Stimulated activated memory B cell treated with anti-CD40 and anti-IgM and Interleukin-4, amounts not matched to agents 10 μg/mL and 1 μg/mL and 100 μg/mL, for 72 hours (primary cell): ENCODE measurements around the gene AGGF1.
A peak's percentile ranks its signal among the peaks of the same experiment; 100 is the strongest.
"Not testable (repeated sequence)": the region's sequence is repeated elsewhere in the genome, so short reads cannot be mapped to it uniquely, and the experiment has no call there.

Source experiments
- ATAC-seq: fragments of 150-1000 bp; cut with Tn5 transposase; 2 replicates; pipeline ENCODE4 v1.10.0; 2021
- H3K27ac Mint-ChIP-seq: one replicate; pipeline ENCODE4 v1.8.0; 2022; ENCODE audit warnings: mild to moderate bottlenecking, mixed read lengths
- H3K27me3 Mint-ChIP-seq: one replicate; pipeline ENCODE4 v1.8.0; 2022; ENCODE audit warnings: mixed read lengths
- H3K36me3 Mint-ChIP-seq: one replicate; pipeline ENCODE4 v1.8.0; 2022; ENCODE audit warnings: mixed read lengths
- H3K4me1 Mint-ChIP-seq: one replicate; pipeline ENCODE4 v1.8.0; 2022; ENCODE audit warnings: mixed read lengths
- H3K4me3 Mint-ChIP-seq: one replicate; pipeline ENCODE4 v1.8.0; 2022; ENCODE audit warnings: mild to moderate bottlenecking, moderate library complexity, mixed read lengths
- H3K9me3 Mint-ChIP-seq: one replicate; pipeline ENCODE4 v1.8.0; 2022; ENCODE audit warnings: mixed read lengths

Gene AGGF1, protein sequence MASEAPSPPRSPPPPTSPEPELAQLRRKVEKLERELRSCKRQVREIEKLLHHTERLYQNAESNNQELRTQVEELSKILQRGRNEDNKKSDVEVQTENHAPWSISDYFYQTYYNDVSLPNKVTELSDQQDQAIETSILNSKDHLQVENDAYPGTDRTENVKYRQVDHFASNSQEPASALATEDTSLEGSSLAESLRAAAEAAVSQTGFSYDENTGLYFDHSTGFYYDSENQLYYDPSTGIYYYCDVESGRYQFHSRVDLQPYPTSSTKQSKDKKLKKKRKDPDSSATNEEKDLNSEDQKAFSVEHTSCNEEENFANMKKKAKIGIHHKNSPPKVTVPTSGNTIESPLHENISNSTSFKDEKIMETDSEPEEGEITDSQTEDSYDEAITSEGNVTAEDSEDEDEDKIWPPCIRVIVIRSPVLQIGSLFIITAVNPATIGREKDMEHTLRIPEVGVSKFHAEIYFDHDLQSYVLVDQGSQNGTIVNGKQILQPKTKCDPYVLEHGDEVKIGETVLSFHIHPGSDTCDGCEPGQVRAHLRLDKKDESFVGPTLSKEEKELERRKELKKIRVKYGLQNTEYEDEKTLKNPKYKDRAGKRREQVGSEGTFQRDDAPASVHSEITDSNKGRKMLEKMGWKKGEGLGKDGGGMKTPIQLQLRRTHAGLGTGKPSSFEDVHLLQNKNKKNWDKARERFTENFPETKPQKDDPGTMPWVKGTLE

DNA sequence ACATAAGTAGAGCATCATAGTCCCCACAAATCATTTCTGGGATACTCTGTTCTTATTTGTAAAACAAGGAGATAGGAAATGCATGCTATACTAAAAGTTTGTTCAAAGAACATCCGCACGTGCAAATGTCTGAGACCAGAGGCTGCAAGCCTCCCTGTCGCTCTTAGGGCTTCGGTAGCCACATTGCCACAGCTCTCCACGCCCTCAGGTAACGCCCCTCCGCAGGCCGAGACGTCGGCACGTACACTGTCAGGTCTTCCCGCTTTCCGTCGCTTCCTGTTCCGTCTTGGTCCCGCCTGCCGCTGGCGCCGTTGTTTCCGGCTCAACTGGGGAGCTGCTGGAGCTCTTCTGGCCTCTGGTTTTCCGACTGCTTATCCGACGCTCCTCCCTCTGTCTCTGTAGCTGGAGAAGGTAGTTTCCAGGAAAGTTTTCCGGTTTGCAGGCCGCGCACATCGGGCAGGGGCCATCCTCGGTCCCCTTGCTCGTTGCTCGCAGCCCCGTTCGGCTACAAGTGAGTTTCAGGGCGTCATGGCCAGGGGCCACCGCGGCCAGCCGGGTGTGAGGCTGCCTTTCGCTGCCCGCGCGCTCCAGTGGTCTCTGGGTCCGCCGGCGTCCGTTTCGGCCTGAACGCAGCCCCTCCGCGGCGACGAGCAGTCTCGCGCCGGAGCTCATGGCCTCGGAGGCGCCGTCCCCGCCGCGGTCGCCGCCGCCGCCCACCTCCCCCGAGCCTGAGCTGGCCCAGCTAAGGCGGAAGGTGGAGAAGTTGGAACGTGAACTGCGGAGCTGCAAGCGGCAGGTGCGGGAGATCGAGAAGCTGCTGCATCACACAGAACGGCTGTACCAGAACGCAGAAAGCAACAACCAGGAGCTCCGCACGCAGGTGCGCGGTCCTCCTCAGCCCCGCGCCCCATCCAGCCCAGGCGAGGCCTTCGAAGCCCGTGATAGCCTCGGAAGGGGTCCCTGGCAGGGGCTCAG lies at the start of gene AGGF1:
Gene AGGF1, plus strand, starts transcription at position 308 of the 975 bp plus-strand sequence. Its CDS starts 363 bp downstream, at position 671.
- peaks cover 5% of the 10 kb centered on the region for H3K36me3 Mint-ChIP-seq
- H3K4me3 Mint-ChIP-seq, result peak within 1 kb of the TSS; percentile 94
- peak; percentile 100 for ATAC-seq
- no peaks in the 10 kb centered on the region for H3K27me3 Mint-ChIP-seq
- peaks cover 8% of the 10 kb centered on the region for H3K9me3 Mint-ChIP-seq
- H3K27ac Mint-ChIP-seq, result peak within 1 kb of the TSS; percentile 90
- peaks cover 12% of the 10 kb centered on the region for H3K4me1 Mint-ChIP-seq

DNA sequence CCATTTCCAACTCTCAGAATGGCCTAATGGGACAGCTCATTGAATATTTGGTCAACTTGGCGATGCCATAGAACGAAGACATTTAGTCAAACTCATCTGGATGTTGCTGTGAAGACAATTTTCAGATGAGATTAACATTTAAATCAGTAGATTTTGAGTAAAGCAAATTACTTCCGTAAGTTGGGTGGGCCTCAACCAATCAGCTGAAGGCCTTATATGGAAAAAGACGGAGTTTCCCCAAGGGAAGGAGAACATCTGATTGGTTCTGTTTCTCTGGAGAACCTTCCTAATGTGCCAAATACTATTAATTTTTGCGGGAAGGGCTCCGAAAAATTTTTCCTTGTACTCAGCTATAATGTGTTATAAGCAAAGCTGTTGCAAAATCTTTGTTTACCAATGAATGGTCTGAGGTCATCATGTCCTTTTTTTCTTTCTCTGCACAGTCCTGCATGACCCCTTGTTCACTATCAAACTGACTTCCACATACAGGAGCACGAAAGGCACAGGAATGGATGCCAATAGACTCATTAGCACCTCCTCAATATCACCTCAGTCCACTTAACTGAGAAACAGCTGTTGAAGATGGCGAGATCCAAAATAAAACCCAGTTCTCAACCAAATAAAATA lies 49.6 kb upstream of the AGGF1 start:
- Mint-ChIP-seq H3K4me3 (no peak overlapping the region), H3K9me3 (no peaks in the 10 kb centered on the region), H3K27me3 (no peaks in the 10 kb centered on the region), H3K4me1 (no peaks in the 10 kb centered on the region), H3K36me3 (no peaks in the 10 kb centered on the region), H3K27ac (no peak overlapping the region)
- no peak for ATAC-seq

- Mint-ChIP-seq H3K36me3 (no peaks in the 10 kb centered on the region), H3K4me3 (no peak overlapping the region), H3K27ac (no peak overlapping the region), H3K27me3 (no peaks in the 10 kb centered on the region), H3K4me1 (no peaks in the 10 kb centered on the region), H3K9me3 (no peaks in the 10 kb centered on the region)
- ATAC-seq, result no peak
Measured at GRCh38 chr5:76982450-76982849, 47.8 kb upstream of the AGGF1 start.

DNA sequence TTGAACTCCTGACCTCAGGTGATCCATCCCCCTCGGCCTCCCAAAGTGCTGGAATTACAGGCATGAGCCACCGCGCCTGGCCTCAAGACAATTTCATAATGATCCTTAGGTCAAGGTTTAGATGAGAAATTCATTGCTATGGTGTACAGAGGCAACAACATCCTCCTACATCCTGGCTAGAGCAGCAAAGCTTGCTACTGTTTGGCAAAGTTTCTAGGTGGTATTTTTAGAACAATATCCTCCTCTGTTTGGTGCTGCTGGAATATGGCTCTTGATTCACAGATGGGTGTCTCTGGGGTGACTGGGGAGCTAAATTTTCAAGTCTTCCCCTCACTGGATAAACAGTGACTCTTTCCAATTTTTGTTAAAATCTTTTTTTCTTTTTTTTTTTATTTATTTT lies 46.7 kb upstream of the AGGF1 start:
- H3K9me3 Mint-ChIP-seq, result no peaks in the 10 kb centered on the region
- H3K4me1 Mint-ChIP-seq, result no peaks in the 10 kb centered on the region
- no peak overlapping the region for H3K4me3 Mint-ChIP-seq
- no peak overlapping the region for H3K27ac Mint-ChIP-seq
- no peak for ATAC-seq
- no peaks in the 10 kb centered on the region for H3K27me3 Mint-ChIP-seq
- H3K36me3 Mint-ChIP-seq, result no peaks in the 10 kb centered on the region

DNA sequence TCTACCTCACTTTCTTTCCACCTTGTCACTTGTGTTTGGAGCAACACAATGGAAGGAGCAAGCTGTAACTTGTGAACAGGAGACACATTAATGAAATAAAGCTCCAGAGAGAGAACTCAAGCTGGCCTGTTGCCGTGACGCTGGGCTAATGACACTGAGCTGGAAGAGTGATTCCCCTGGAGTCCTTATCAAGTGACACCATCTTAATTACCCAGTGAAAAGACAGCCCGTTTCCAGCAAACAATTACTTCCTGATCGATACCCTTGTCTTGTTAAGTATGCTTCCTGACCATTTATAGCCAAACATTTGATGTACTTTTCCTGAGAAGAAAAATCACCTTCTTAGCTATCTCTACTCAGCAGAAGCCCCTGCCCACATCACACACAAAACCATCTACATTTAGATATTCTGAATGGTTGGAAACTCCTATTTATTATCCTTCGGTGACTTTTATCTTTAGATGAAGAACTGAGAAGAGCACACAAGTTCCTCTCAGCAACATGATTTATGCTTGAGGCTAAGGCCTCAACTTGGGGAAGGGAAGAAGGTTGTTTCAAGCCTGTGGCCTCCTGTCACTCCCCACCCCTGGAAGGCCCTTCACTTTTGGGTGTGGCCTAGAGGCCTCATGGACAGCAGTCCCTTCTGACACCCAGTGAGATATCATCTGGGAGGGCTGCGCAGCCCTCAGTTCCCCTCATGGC lies 43.2 kb upstream of the AGGF1 start:
- Mint-ChIP-seq H3K4me3 (no peak overlapping the region), H3K9me3 (no peaks in the 10 kb centered on the region), H3K36me3 (no peaks in the 10 kb centered on the region), H3K27me3 (peaks cover 1% of the 10 kb centered on the region), H3K27ac (no peak overlapping the region), H3K4me1 (no peaks in the 10 kb centered on the region)
- ATAC-seq, result no peak

DNA sequence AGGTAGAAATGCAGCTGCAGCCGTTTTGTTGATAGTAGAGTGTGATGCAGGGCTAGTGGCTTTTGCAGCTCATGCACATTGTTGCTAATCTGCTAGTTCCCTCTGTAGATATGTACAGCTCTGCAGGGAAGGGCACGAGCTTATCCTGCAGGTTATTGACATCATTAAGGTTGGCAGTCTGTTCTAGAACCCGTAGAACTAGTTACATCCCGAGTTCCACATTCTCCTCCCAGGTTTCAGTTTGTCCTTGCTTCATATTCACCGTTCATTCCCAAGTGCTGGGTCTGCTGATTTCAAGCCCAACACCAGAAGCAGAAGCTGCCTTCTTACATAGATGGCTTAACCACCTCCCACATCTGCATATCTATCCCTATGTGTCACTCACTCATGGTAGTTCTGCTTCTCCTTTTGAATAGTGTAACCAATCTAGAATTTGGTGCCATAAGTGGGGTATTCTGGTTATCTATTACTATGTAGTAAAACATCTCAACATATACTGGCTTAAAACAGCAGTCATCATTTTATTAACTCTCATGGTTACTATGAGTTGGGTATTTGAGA lies 39.2 kb upstream of the AGGF1 start:
- Mint-ChIP-seq H3K27me3 (peaks cover 12% of the 10 kb centered on the region), H3K9me3 (no peaks in the 10 kb centered on the region), H3K36me3 (no peaks in the 10 kb centered on the region), H3K4me1 (no peaks in the 10 kb centered on the region), H3K4me3 (no peak overlapping the region), H3K27ac (no peak overlapping the region)
- no peak for ATAC-seq

GRCh38 chr5:76993436-76993835 lies 36.8 kb upstream of the AGGF1 start:
- not testable (repeated sequence) for ATAC-seq, H3K27ac Mint-ChIP-seq, H3K9me3 Mint-ChIP-seq, H3K4me1 Mint-ChIP-seq, H3K4me3 Mint-ChIP-seq, H3K36me3 Mint-ChIP-seq
- peaks cover 16% of the 10 kb centered on the region for H3K27me3 Mint-ChIP-seq

GRCh38 chr5:76994337-76994736 lies 35.9 kb upstream of the AGGF1 start:
- Mint-ChIP-seq H3K36me3 (no peaks in the 10 kb centered on the region), H3K4me3 (no peak overlapping the region), H3K4me1 (no peaks in the 10 kb centered on the region), H3K9me3 (no peaks in the 10 kb centered on the region), H3K27me3 (peaks cover 16% of the 10 kb centered on the region), H3K27ac (no peak overlapping the region)
- ATAC-seq, result no peak

DNA sequence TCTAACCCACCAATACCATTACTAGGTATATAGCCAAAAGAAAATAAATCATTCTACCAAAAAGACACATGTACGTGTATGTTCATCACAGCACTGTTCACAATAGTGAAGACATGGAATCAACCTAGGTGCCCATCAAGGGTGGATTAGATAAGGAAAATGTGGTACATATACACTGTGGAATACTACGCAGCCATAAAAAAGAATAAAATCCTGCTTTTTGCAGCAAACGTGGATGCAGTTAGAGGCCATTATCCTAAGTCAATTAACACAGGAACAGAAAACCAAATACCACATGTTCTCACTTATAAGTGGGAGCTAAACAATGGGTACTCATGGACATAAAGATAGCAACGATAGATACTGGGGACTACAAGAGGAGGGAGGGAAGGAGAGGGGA lies 32.0 kb upstream of the AGGF1 start:
- not testable (repeated sequence) for H3K9me3 Mint-ChIP-seq, H3K4me1 Mint-ChIP-seq, H3K27me3 Mint-ChIP-seq, H3K4me3 Mint-ChIP-seq, H3K27ac Mint-ChIP-seq, H3K36me3 Mint-ChIP-seq, ATAC-seq

- Mint-ChIP-seq H3K4me1 (no peaks in the 10 kb centered on the region), H3K27me3 (peaks cover 14% of the 10 kb centered on the region)
Measured at GRCh38 chr5:76999451-76999850, 30.8 kb upstream of the AGGF1 start.

GRCh38 chr5:77003246-77003645 lies 27.0 kb upstream of the AGGF1 start:
- H3K4me1 Mint-ChIP-seq, result no peaks in the 10 kb centered on the region
- no peak overlapping the region for H3K4me3 Mint-ChIP-seq
- no peak for ATAC-seq
- no peaks in the 10 kb centered on the region for H3K36me3 Mint-ChIP-seq
- peaks cover 6% of the 10 kb centered on the region for H3K27me3 Mint-ChIP-seq
- H3K27ac Mint-ChIP-seq, result no peak overlapping the region
- H3K9me3 Mint-ChIP-seq, result no peaks in the 10 kb centered on the region

More at GRCh38 chr5:76999451-76999850, 30.8 kb upstream of the AGGF1 start:
- Mint-ChIP-seq H3K9me3 (no peaks in the 10 kb centered on the region), H3K36me3 (no peaks in the 10 kb centered on the region), H3K4me3 (no peak overlapping the region), H3K27ac (no peak overlapping the region)
- ATAC-seq, result no peak

GRCh38 chr5:77006124-77006523 lies 24.1 kb upstream of the AGGF1 start:
- Mint-ChIP-seq H3K36me3 (no peaks in the 10 kb centered on the region), H3K27me3 (peaks cover 6% of the 10 kb centered on the region), H3K4me3 (no peak overlapping the region), H3K9me3 (no peaks in the 10 kb centered on the region), H3K4me1 (no peaks in the 10 kb centered on the region), H3K27ac (no peak overlapping the region)
- ATAC-seq, result no peak

DNA sequence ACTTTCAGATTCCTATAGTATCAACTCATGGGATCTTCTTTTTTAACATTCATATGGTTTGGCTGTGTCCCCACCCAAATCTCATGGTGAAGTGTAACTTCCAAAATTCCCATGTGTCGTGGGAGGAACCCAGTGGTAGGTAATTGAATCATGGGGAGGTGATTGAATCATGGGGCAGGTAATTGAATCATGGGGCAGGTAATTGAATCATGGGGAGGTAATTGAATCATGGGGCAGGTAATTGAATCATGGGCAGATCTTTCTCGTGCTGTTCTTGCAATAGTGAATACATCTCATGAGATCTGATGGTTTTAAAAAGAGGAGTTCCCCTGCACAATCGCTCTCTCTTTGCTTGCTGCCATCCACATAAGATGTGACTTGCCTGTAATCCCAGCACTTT lies 21.8 kb upstream of the AGGF1 start:
- peaks cover 6% of the 10 kb centered on the region for H3K27me3 Mint-ChIP-seq
- no peak overlapping the region for H3K27ac Mint-ChIP-seq
- H3K4me3 Mint-ChIP-seq, result no peak overlapping the region
- no peak for ATAC-seq
- H3K36me3 Mint-ChIP-seq, result no peaks in the 10 kb centered on the region
- no peaks in the 10 kb centered on the region for H3K4me1 Mint-ChIP-seq
- H3K9me3 Mint-ChIP-seq, result no peaks in the 10 kb centered on the region

GRCh38 chr5:77010243-77010642 lies 20.0 kb upstream of the AGGF1 start:
- H3K4me1 Mint-ChIP-seq, result no peaks in the 10 kb centered on the region
- no peak for ATAC-seq
- no peaks in the 10 kb centered on the region for H3K9me3 Mint-ChIP-seq
- no peak overlapping the region for H3K27ac Mint-ChIP-seq
- H3K36me3 Mint-ChIP-seq, result no peaks in the 10 kb centered on the region
- no peaks in the 10 kb centered on the region for H3K27me3 Mint-ChIP-seq
- no peak overlapping the region for H3K4me3 Mint-ChIP-seq
